GM15510 (cell line): ENCODE measurements around the gene BTC.

ENCODE experiments used
- POLR2A ChIP-seq: IDR thresholded peaks from 3 replicates; pipeline ENCODE4 v1.6.1; 2011; ENCODE audit warnings: borderline replicate concordance; ENCODE audit not compliant: insufficient read length; ENCODE audit errors: extremely low read depth

The BTC gene, protein sequence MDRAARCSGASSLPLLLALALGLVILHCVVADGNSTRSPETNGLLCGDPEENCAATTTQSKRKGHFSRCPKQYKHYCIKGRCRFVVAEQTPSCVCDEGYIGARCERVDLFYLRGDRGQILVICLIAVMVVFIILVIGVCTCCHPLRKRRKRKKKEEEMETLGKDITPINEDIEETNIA

DNA sequence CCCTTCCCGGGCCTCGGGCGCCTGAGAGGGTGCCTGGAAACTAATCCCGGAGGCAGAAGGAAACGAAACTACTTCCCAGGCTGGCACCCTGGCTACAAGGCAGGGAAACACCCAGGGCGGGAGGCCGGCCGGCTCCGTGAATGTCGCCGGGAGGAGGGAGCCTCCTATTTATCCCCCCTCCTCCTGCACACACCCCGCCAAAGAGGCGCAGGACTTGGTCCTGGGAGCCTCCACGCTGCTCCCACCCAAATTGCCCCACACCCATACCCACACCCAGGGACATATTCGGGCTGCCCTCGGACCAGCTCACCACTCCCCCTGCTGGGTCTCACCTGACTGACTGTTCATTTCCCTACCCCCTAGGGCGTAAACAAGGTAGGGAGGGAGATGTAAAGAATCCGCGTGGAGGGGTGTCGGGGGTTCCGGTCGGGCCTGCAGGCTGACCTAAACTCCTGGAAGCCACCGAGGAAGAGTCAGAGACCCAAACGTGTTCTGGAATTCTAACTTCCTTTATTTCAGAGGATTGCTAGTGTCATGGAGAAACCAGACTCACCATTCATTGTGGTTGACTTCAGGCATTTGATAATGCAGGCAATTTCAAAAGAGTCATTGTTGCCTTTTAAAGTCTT lies at the start of gene BTC:
TSS of gene BTC (minus strand) at position 142 of the 629 bp plus-strand sequence. CDS start 198 bp downstream, outside the sequence.
- TF ChIP-seq POLR2A, result no peak

DNA sequence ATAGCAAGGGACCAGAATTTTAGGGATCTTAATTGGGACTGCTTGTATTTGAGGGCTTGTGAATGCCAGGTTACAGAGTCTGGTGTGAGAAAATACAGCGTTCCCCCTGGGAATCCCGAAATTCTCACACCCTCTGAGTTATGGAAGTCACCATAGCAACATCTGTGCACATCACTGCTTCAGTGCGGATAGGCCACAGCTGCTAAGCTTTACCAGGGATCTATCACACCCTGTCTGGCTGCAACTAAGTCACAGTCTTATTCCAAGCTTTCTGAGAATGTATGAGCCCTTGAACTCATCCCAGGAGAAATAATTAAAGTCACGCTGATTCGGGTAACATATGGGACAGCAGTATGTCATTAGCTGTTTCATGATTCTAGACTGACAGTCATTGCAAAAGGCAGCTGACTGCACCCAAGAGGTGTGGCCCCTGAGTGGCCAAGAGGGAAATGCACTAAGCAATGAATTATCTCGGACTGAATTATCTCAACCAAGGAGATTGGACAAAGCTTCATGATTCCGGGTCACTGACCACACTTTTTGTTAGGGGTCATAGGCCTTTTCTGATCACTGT lies 46.7 kb upstream of the BTC start:
- no peak for TF ChIP-seq POLR2A

DNA sequence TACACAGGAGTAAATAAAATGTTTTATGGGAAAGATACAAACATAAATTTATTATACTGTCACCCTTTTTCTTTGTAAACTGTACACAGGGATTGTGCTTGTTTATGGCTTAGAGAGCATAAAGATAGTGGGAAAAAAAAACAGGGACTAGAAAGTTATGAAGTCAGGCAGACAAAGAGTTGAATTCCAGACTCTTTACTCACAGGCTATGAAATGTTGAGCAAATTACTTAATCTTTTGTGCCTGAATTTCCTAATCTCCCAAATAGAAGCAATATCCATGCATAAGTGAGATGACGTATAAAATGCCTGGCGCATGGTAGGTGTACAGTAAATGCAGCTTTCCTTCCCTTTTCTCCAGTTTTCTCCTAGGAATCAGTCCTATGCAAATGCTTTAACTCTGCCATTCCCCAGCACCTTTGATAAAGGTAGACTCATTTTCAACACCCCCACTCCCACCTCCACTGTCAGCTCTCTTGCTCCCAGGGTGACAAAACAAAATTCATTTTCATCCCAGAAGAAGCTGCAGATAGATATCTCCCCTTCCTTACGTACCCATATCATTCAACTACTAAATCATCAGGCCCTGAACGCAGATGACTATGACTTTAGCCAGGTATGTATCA lies 44.5 kb upstream of the BTC start:
- no peak for TF ChIP-seq POLR2A

DNA sequence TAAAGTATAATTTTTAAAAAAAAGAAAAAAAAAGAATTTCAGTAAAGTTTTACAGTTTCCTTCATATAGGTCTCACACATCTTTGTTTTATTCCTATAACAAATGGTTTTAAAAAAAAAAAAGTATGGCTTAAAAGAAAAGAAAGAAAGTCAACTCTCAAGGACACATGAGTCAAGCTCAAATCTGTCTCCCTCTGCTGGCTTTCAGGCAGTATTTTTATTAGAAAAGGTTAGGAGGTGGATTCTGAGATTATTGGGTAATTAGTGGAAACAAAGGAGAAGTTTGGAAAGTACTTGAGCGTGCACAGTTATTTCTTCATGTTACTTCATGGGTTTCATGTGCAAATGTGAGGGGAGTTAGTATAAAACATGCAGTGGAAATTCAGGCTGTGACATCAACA lies 36.6 kb upstream of the BTC start:
- TF ChIP-seq POLR2A, result no peak

DNA sequence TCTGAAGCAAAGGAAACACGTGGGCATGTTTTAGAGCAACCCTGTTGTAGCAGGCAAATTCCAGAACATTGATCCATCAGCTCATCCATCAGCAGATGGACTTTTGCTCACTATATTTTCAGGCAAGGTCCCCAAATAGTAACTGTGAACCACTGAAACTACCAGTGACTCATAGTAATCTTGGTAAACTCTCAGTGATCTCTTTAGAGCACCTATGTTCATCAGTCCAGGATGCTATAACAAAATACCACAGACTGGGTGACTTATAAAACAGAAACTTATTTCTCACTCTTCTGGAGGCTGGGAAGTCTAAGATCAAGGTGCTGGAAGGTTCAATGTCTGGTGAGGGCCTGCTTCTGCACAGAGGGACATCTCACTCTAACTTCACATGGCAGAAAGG lies 28.9 kb upstream of the BTC start:
- TF ChIP-seq POLR2A, result no peak

DNA sequence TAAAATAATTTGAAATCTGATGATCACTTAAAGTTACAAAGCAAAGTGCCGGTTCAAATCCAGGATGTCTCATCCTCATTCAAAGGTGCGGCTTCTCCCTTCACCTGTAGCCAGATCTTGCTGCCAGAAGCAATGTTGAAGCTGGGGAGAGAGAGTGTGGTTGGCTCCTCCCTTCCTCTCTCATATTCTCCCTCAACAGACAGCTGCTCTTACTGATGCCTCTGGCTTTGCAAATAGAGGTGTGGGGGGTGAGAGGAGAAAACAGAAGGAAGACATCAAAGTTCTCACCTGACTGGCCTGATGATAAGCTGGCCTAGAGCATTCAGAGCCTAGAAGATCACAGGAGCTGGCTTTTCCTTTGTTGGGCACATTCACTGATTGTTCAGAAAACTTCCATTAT lies 28.3 kb upstream of the BTC start:
- TF ChIP-seq POLR2A, result no peak

DNA sequence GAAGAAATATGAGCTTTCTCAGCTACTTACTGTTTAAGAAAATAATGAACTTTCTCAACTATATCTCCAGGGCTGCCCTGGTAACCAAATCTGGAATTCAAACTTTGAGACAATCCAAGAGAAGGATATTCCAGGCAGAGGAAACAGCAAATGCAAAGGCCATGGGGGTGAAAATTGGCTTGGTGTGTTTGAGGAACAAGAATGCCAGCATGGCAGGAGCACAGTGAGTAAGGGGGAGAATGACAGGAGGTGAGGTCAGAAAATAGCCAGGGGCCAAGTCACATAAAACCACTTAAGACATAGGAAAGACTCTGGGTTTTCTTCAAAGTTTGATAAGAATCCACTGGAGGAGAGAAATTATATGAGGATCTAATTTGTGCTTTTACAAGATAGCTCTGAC lies 27.2 kb upstream of the BTC start:
- TF ChIP-seq POLR2A, result no peak

DNA sequence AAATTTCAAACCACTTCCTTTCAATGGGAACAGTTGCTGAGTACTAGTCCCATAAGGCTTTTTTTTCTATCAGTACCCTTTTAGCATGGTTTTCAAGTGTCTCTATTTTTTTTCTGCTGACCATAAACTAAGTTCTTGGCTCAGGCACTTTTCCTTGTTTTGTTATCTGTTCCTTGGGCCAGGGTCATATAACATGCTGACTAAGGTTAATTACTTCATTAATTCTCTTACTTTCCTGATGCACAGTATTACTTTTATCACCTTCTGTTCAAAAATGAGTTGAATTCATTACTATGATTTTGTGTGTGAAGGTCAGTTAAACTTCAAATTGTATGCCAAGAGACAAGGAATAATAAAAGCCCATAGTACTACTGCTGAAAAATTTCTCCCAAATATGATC lies 19.7 kb upstream of the BTC start:
- no peak for TF ChIP-seq POLR2A

DNA sequence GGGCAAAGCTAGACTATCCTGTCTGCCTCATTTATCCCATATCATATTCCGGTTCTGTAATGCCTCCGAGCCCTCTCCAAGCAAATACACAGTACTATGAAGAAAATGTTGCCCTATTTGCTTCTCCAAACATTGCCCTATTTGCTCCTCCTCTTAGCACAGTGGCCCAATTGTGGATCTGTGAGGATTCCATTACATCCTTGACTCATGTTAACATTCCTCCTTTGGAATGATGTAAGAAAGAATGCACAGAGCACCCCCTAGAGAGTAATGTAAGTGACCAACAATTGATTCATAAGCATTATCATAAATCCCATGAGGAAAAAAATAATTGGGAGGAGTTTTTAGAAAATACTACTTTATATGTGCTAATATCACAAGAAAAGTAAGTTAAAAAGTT lies 11.3 kb upstream of the BTC start:
- no peak for TF ChIP-seq POLR2A

DNA sequence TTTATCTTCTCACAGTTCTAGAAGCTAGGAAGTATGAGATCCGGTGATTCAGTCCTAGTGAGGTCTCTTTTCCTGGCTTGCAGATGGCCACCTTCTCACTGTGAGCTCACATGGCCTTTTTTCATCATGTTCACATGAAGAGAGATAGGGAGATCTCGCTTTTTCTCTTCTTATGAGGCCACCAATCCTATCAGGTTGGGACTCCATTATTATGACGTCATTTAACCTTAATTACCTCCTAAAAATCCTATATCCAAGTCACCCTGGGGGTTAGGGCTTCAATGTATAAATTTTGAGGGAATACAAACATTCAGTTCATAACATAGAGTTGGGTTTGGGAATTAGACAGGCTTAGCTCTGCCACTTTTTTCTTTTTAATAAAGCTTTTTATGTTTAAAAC lies 6.0 kb upstream of the BTC start:
- no peak for TF ChIP-seq POLR2A

DNA sequence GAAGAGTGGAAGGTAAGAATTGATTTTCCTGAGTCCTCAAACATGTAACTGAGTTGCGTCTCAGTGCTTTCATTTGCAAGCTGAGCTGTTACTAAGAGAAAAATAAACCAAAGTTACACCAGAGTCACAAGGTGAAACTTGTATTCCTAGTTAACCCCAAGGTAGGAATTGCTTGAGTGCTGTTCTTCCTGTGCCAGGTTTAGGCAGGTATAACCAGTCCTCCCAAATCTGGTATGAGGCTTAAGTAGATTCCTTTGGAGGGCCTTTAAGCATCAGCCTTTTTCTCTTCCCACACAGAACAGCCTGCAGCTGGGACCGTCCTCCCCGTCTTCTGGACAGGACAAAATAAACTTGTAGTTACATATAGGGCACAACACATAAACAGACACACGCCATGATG lies 2.3 kb upstream of the BTC start:
- TF ChIP-seq POLR2A, result no peak

DNA sequence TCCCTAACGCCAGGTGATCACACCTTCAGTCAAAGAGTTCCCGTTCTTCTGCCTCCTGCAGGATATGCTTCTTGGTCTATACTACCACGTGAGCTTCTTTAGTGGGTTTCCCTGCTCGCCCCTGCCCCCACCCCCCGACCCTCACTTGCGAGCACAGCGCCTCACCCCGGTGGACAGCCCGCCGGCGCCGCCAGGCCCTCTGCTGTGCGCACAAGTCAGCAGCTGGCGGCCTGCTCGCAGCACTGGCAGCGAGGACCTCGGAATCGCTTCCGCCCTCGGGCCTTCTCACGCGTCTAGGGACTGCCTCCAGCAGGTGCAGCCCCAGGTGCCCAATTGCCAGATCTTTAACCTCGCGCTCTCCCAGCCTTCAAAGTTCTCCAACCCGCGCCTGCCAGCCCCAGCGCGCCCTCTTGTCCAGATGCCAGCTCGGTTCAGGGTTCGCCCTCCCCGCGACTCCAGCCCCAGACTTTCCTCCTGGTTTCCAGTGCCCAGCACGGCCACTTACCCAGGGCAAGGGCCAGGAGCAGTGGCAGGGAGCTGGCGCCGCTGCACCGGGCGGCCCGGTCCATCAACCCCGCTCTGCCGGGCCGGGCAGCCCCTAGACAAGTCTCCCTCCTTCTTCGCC lies 454 bp downstream of the BTC start:
- TF ChIP-seq POLR2A, result no peak

DNA sequence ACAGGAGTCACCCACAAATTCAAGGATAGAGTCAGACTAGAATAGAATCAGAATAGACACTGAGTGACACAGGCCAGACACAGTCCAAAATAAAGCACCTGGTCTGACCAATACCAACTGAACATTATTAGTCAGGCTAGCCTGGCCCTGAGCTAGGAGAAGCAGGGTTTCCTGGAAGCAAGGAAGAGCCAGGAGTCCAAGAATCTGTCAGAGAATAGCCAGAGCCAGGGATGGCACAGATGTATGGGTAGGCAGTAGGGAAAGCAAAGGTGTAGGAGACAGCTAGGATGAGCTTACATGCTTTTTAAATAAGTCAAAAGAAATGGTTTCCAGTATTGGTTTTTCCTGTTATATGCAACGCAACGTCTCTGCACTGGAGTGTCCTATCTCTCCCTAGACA lies 3.7 kb downstream of the BTC start:
- no peak for TF ChIP-seq POLR2A

DNA sequence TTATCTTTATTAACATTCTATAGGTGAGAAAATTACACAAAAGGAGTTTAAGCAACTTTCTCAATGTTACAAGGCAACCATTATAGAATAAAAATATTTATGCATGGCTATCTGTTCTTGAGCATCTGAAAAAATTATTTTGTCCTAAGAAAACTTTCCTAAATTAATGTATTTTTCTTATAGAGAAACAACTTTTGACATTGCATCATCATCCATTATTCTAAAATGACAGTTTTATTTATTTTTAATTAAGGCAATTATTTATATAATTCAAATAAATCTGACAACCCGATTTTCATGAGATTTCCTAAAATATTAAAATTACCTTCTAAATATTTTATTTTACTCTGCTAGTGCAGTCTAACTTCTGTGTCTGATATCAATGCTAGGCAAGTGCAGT lies 4.8 kb downstream of the BTC start:
- TF ChIP-seq POLR2A, result no peak

DNA sequence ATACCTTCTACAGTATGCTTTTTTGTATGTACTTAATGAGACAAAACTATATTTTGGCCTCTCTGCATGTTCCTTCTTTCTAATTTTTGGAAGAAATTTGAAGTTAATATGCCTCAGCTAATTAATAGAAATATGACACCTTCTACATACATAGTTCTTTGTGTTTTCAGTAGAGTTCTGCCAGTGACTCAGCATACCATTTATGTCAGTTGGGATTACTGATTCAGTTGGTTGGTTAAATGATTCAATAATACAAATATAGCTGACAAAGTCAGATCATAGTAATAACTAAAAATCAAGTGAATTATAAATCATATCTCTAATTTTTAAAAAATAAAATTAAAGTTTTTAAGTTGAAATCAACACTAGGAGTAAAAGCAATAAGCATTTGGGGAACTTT lies 16.8 kb downstream of the BTC start:
- TF ChIP-seq POLR2A, result no peak

DNA sequence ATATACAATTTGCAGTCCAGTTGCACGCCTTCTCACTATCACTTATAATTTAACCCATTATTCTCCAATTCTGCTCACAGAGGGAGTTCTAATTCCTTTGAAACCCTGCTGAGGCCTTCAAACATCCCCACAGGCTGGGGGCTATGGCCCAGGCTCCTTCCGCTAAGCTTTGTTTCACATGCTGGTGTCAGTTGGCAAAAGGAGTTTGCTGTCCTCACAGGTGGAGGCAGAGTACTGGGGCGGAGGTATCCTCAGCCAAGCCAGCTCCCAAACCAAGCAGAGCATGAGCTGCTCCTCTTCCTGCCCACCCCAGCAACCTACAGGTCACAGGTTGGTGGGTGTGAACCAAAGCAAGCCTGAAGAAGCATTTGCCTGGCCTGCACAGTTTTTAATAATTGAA lies 21.5 kb downstream of the BTC start:
- no peak for TF ChIP-seq POLR2A

DNA sequence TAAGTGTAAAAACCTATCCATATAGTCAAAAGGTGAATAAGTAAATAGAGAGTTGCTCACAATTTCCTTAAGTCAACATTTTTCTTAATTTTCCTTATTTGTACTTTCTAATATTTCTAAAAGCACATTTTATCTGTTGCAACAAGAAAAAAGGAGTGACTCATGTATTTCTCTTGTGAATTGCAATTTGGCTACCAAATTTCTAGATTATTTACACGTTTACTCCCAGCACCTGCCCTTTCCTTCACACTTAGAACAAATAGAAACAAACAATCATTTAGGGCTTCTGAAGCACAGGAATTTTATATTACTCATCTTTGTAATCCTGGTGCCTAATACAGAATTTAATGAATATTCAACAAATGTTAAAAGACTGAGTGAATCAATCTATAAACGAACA lies 22.2 kb downstream of the BTC start:
- no peak for TF ChIP-seq POLR2A
